Sigmoid colon (tissue), 4 donors: Measurements from ENCODE around the gene VIPR2.

Experiments
- CTCF ChIP-seq, 4 experiments: fragments of 450-650 bp in 3 of 4; fragments of 200-600 bp in 1 of 4; IDR thresholded peaks; one replicate each; pipeline ENCODE4 v1.5.1; 2016 to 2019; ENCODE audit warnings: antibody characterized with exemption in 4 of 4, mild to moderate bottlenecking in 3 of 4, moderate library complexity in 2 of 4
- EP300 ChIP-seq, 4 donors: sonication (generic); formaldehyde crosslinking; IDR thresholded peaks; one replicate each; pipeline ENCODE4 v1.6.1; 2017; ENCODE audit warnings: antibody characterized with exemption in 4 of 4
- POLR2A ChIP-seq, 2 donors: fragments of 450-650 bp; IDR thresholded peaks; one replicate each; pipeline ENCODE4 v1.6.1; 2016; ENCODE audit warnings: antibody characterized with exemption in 2 of 2, mild to moderate bottlenecking in 2 of 2, moderate library complexity in 2 of 2
- POLR2AphosphoS5 ChIP-seq, 4 donors: sonication (generic); formaldehyde crosslinking; IDR thresholded peaks; one replicate each; pipeline ENCODE4 v1.6.1; 2017; ENCODE audit warnings: antibody characterized with exemption in 4 of 4

GRCh38 chr7:158979635-158980351, 164.9 kb downstream of the VIPR2 start:
- no peak for TF ChIP-seq CTCF (IDR thresholded peaks at IDR 0.05)
- TF ChIP-seq EP300 (IDR thresholded peaks at IDR 0.05) = no peak
- TF ChIP-seq POLR2AphosphoS5 (IDR thresholded peaks at IDR 0.05) = peak; percentile 21 to 70 (median 46)
- TF ChIP-seq POLR2A (IDR thresholded peaks at IDR 0.05) = no peak
